Measurements from ENCODE around the gene TMEM134.

The TMEM134 gene

GRCh38 chr11:67500484-67500821 lies 31.4 kb upstream of the TMEM134 start:
- H3K36me3 ChIP-seq (ENCODE audit: control insufficient read depth in 2 of 2, insufficient read depth in 2 of 2, low read length in 2 of 2) = peaks cover 33 to 41% of the 10 kb centered on the region in 2 donors
- no peaks in the 10 kb centered on the region for H3K9me3 ChIP-seq (ENCODE audit: control insufficient read depth in 2 of 2, low read length in 2 of 2)
- no peak overlapping the region for H3K4me3 ChIP-seq (ENCODE audit: low read length in 2 of 2)
- no peaks in the 10 kb centered on the region for H3K27me3 ChIP-seq (ENCODE audit: control insufficient read depth in 2 of 2, insufficient read depth in 2 of 2, low read length in 2 of 2)
- H3K27ac ChIP-seq (ENCODE audit: low read depth in 2 of 2, low read length in 2 of 2) = no peak overlapping the region
- H3K9ac ChIP-seq (ENCODE audit: low read depth in 1 of 2, low read length in 2 of 2) = no peak overlapping the region
- peaks cover 5 to 10% of the 10 kb centered on the region in 2 donors for H3K4me1 ChIP-seq (ENCODE audit: control insufficient read depth in 2 of 2, insufficient read depth in 2 of 2, low read length in 2 of 2)

DNA sequence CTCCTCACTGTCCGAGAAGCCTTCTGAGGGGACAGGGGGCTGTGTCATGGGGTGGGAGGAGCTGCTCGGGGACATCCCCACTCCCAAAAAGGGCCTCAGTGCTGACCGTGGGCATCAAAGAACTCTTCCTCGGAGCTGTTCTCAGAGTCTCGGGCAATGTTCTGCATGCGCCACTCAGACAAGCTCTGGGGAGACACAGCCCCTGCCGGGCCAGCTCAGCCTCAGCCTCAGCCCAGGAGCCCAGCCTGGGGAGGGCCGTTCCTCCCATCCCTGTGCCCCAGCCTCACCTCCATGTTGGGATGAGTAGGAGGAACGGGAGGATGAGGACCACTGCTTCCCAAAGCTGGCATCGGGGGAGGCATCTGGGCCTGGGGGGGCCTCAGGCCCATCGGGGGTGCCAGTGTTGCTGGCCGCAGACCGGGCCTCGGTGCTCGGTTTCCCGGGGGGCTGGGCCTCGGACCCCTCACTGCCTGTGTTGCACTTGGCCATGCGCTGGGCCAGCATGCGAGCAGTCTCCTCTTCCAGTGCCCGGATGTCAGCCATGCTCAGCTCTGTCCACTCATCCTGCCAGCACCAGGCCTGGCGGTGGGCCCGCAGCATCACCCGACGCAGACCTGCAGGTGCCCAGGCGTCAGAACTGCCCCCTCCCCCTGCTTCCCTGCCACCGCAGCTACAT lies 30.9 kb upstream of the TMEM134 start:
- peaks cover 39 to 45% of the 10 kb centered on the region in 2 donors for H3K36me3 ChIP-seq (ENCODE audit: control insufficient read depth in 2 of 2, insufficient read depth in 2 of 2, low read length in 2 of 2)
- no peaks in the 10 kb centered on the region for H3K9me3 ChIP-seq (ENCODE audit: control insufficient read depth in 2 of 2, low read length in 2 of 2)
- no peak overlapping the region for H3K27ac ChIP-seq (ENCODE audit: low read depth in 2 of 2, low read length in 2 of 2)

GRCh38 chr11:67498544-67498972 lies 29.5 kb upstream of the TMEM134 start:
- Histone ChIP-seq H3K4me1 (ENCODE audit: control insufficient read depth in 2 of 2, insufficient read depth in 2 of 2, low read length in 2 of 2) (peaks cover 0 to under 1% of the 10 kb centered on the region in 2 donors), H3K9me3 (ENCODE audit: control insufficient read depth in 2 of 2, low read length in 2 of 2) (no peaks in the 10 kb centered on the region), H3K9ac (ENCODE audit: low read depth in 1 of 2, low read length in 2 of 2) (no peak overlapping the region), H3K36me3 (ENCODE audit: control insufficient read depth in 2 of 2, insufficient read depth in 2 of 2, low read length in 2 of 2) (peaks cover 43 to 48% of the 10 kb centered on the region in 2 donors), H3K27ac (ENCODE audit: low read depth in 2 of 2, low read length in 2 of 2) (no peak overlapping the region), H3K4me3 (ENCODE audit: low read length in 2 of 2) (no peak overlapping the region), H3K27me3 (ENCODE audit: control insufficient read depth in 2 of 2, insufficient read depth in 2 of 2, low read length in 2 of 2) (no peaks in the 10 kb centered on the region)

More for the DNA sequence above, 30.9 kb upstream of the TMEM134 start:
- no peak overlapping the region for H3K9ac ChIP-seq (ENCODE audit: low read depth in 1 of 2, low read length in 2 of 2)
- H3K4me1 ChIP-seq (ENCODE audit: control insufficient read depth in 2 of 2, insufficient read depth in 2 of 2, low read length in 2 of 2) = peaks cover 4 to 8% of the 10 kb centered on the region in 2 donors
- no peak overlapping the region for H3K4me3 ChIP-seq (ENCODE audit: low read length in 2 of 2)
- H3K27me3 ChIP-seq (ENCODE audit: control insufficient read depth in 2 of 2, insufficient read depth in 2 of 2, low read length in 2 of 2) = no peaks in the 10 kb centered on the region

DNA sequence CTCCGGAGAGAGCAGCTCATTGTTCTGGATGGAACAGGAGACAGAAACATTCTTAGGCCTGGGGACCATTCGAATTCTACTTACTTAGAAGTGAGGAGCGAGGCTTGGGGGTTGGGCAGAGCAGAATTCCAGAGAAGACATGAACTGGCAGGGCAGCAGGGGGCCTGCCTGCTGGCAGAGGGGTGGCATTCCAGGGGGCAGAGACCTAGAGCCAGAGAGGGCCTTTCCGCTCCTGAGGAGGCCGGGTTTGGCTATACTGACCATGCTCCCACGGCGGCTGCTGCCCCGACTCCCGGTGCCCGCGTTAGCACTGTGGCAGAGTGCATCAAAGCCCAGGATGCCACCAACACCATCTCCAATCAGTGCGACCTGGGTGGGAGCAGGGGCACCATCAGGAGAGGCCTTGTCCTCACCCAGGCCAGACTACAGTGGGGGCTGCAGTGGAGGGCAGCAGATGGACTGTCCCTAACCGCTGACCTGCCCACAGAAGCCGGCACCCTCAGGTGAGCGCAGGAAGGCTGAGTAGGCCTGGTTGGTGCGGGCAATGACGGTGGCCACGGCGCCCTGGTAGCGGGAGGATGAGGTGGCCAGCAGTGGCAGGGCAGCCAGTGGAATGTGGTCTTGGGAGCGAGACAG lies 28.7 kb upstream of the TMEM134 start:
- Histone ChIP-seq H3K9me3 (ENCODE audit: control insufficient read depth in 2 of 2, low read length in 2 of 2) (no peaks in the 10 kb centered on the region), H3K27ac (ENCODE audit: low read depth in 2 of 2, low read length in 2 of 2) (no peak overlapping the region), H3K27me3 (ENCODE audit: control insufficient read depth in 2 of 2, insufficient read depth in 2 of 2, low read length in 2 of 2) (no peaks in the 10 kb centered on the region), H3K4me1 (ENCODE audit: control insufficient read depth in 2 of 2, insufficient read depth in 2 of 2, low read length in 2 of 2) (no peaks in the 10 kb centered on the region), H3K9ac (ENCODE audit: low read depth in 1 of 2, low read length in 2 of 2) (no peak overlapping the region), H3K36me3 (ENCODE audit: control insufficient read depth in 2 of 2, insufficient read depth in 2 of 2, low read length in 2 of 2) (peaks cover 48 to 52% of the 10 kb centered on the region in 2 donors), H3K4me3 (ENCODE audit: low read length in 2 of 2) (no peak overlapping the region)

- no peak overlapping the region for H3K27ac ChIP-seq (ENCODE audit: low read depth in 2 of 2, low read length in 2 of 2)
- H3K27me3 ChIP-seq (ENCODE audit: control insufficient read depth in 2 of 2, insufficient read depth in 2 of 2, low read length in 2 of 2) = no peaks in the 10 kb centered on the region
- H3K9ac ChIP-seq (ENCODE audit: low read depth in 1 of 2, low read length in 2 of 2) = no peak overlapping the region
- H3K4me3 ChIP-seq (ENCODE audit: low read length in 2 of 2) = no peak overlapping the region
- H3K4me1 ChIP-seq (ENCODE audit: control insufficient read depth in 2 of 2, insufficient read depth in 2 of 2, low read length in 2 of 2) = no peaks in the 10 kb centered on the region
- peaks cover 55 to 58% of the 10 kb centered on the region in 2 donors for H3K36me3 ChIP-seq (ENCODE audit: control insufficient read depth in 2 of 2, insufficient read depth in 2 of 2, low read length in 2 of 2)
- no peaks in the 10 kb centered on the region for H3K9me3 ChIP-seq (ENCODE audit: control insufficient read depth in 2 of 2, low read length in 2 of 2)
Measured at GRCh38 chr11:67496113-67496512, 27.1 kb upstream of the TMEM134 start.

DNA sequence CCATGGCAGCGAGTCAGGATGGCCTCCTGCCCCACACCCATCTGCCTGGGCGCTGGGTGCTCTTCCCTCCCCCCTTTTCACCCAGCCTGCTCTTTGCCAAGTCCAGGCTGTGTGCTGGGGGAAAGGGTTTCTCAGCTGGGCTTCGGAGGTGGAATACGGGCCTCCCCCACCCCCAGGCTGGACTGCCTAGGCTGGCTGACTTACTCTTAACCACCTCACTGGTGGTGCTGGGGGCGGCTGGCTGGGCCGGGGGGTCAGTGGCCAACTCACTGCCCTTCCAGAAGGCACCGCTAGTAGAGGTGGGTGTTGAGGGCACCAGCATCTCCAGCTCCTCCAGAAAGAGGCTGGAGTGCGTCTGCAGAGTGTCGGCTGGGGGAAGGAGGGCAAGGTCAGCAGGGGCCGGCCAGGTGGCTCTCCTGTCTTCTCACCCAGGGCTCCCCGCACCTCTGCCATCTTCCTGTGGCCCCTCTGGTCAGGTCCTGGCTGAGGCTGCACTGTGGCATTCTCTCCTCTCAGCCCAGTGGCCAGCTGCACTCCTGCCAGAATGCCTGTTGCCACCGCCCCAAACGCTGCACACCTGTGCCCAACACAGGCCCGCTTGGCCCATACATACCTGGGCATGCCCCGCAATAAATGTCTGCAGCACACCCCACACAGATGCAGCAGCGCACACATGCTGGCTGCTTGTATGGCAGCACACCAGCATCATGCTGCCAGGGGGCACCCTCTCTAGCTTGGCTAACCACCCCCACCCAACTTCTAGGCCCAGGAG lies 26.4 kb upstream of the TMEM134 start:
- Histone ChIP-seq H3K27me3 (ENCODE audit: control insufficient read depth in 2 of 2, insufficient read depth in 2 of 2, low read length in 2 of 2) (no peaks in the 10 kb centered on the region), H3K27ac (ENCODE audit: low read depth in 2 of 2, low read length in 2 of 2) (no peak overlapping the region), H3K9me3 (ENCODE audit: control insufficient read depth in 2 of 2, low read length in 2 of 2) (no peaks in the 10 kb centered on the region), H3K4me3 (ENCODE audit: low read length in 2 of 2) (no peak overlapping the region), H3K9ac (ENCODE audit: low read depth in 1 of 2, low read length in 2 of 2) (no peak overlapping the region), H3K36me3 (ENCODE audit: control insufficient read depth in 2 of 2, insufficient read depth in 2 of 2, low read length in 2 of 2) (peaks cover 56 to 60% of the 10 kb centered on the region in 2 donors), H3K4me1 (ENCODE audit: control insufficient read depth in 2 of 2, insufficient read depth in 2 of 2, low read length in 2 of 2) (no peaks in the 10 kb centered on the region)

DNA sequence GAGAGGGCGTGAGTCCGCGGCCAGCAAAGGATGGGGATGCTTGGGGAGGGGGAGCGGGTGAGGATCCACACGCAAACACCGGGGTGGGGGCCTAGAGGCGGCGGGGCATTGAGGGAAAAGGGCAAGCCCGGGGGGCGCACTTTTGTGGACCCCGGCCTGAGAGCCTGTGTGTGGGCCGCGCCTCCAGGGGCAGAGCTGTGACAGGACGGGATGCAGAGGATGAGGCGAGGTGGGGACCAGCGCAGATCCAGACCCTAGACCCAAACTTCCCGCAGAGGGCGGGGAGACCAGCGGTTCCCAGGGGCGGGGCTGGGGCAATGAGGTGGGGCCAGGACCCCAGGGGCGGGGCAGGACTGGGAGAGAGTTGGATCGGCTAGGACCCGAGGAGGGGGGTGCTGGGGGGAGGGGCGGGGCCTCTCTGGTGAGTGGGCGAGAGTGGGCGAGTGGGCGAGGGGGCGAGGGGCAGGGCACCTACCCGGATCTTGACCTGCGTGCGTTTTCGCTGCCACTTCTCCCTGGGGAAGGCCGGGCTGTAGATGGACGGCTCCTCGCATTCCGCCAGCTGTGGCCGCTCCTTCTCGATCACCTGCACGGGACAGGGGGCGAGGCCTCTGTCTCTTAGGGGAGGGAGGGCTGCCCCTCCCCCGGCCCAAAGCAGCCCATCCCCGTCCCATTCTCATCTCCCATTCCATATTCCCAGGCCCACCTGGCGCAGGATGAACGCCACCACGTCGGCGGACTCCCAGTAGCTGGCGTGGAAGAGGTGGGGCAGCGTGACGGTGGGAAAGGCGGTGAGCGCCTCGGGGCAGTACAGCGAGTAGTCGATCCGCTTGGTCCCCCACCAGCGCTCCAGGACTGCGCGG lies 25.6 kb upstream of the TMEM134 start:
- Histone ChIP-seq H3K4me3 (ENCODE audit: low read length in 2 of 2) (no peak overlapping the region), H3K36me3 (ENCODE audit: control insufficient read depth in 2 of 2, insufficient read depth in 2 of 2, low read length in 2 of 2) (peaks cover 54 to 62% of the 10 kb centered on the region in 2 donors), H3K9me3 (ENCODE audit: control insufficient read depth in 2 of 2, low read length in 2 of 2) (no peaks in the 10 kb centered on the region), H3K27me3 (ENCODE audit: control insufficient read depth in 2 of 2, insufficient read depth in 2 of 2, low read length in 2 of 2) (no peaks in the 10 kb centered on the region), H3K27ac (ENCODE audit: low read depth in 2 of 2, low read length in 2 of 2) (no peak overlapping the region), H3K4me1 (ENCODE audit: control insufficient read depth in 2 of 2, insufficient read depth in 2 of 2, low read length in 2 of 2) (peaks cover 3 to 5% of the 10 kb centered on the region in 2 donors), H3K9ac (ENCODE audit: low read depth in 1 of 2, low read length in 2 of 2) (no peak overlapping the region)

- Histone ChIP-seq H3K36me3 (ENCODE audit: control insufficient read depth in 2 of 2, insufficient read depth in 2 of 2, low read length in 2 of 2) (peaks cover 52 to 60% of the 10 kb centered on the region in 2 donors), H3K9ac (ENCODE audit: low read depth in 1 of 2, low read length in 2 of 2) (no peak overlapping the region), H3K27ac (ENCODE audit: low read depth in 2 of 2, low read length in 2 of 2) (no peak overlapping the region), H3K9me3 (ENCODE audit: control insufficient read depth in 2 of 2, low read length in 2 of 2) (no peaks in the 10 kb centered on the region), H3K27me3 (ENCODE audit: control insufficient read depth in 2 of 2, insufficient read depth in 2 of 2, low read length in 2 of 2) (no peaks in the 10 kb centered on the region), H3K4me3 (ENCODE audit: low read length in 2 of 2) (no peak overlapping the region), H3K4me1 (ENCODE audit: control insufficient read depth in 2 of 2, insufficient read depth in 2 of 2, low read length in 2 of 2) (peaks cover 4 to 10% of the 10 kb centered on the region in 2 donors)
Measured at GRCh38 chr11:67493548-67494370, 24.7 kb upstream of the TMEM134 start.

GRCh38 chr11:67492801-67493547 lies 23.9 kb upstream of the TMEM134 start:
- H3K27me3 ChIP-seq (ENCODE audit: control insufficient read depth in 2 of 2, insufficient read depth in 2 of 2, low read length in 2 of 2) = no peaks in the 10 kb centered on the region
- H3K9ac ChIP-seq (ENCODE audit: low read depth in 1 of 2, low read length in 2 of 2) = no peak overlapping the region
- H3K4me3 ChIP-seq (ENCODE audit: low read length in 2 of 2) = no peak overlapping the region
- no peak overlapping the region for H3K27ac ChIP-seq (ENCODE audit: low read depth in 2 of 2, low read length in 2 of 2)
- H3K4me1 ChIP-seq (ENCODE audit: control insufficient read depth in 2 of 2, insufficient read depth in 2 of 2, low read length in 2 of 2) = peaks cover 4 to 10% of the 10 kb centered on the region in 2 donors
- peaks cover 45 to 56% of the 10 kb centered on the region in 2 donors for H3K36me3 ChIP-seq (ENCODE audit: control insufficient read depth in 2 of 2, insufficient read depth in 2 of 2, low read length in 2 of 2)
- H3K9me3 ChIP-seq (ENCODE audit: control insufficient read depth in 2 of 2, low read length in 2 of 2) = no peaks in the 10 kb centered on the region
